WI38 (cell line): ENCODE results near the gene TYW5.

Experiments
- H3K4me3 ChIP-seq: 2 replicates; pipeline ENCODE4 v1.5.1; 2011; ENCODE audit warnings: low read depth, mild to moderate bottlenecking, control low read depth, low read length
- TF ChIP-seq, protein P1 (sequence below): IDR thresholded peaks from 2 replicates; pipeline ENCODE4 v1.5.1; 2012; ENCODE audit warnings: low read depth, mild to moderate bottlenecking, control low read depth, low read length

The TYW5 gene

GRCh38 chr2:199992296-199992695, 37.0 kb upstream of the TYW5 start:
- TF ChIP-seq, protein P1, sequence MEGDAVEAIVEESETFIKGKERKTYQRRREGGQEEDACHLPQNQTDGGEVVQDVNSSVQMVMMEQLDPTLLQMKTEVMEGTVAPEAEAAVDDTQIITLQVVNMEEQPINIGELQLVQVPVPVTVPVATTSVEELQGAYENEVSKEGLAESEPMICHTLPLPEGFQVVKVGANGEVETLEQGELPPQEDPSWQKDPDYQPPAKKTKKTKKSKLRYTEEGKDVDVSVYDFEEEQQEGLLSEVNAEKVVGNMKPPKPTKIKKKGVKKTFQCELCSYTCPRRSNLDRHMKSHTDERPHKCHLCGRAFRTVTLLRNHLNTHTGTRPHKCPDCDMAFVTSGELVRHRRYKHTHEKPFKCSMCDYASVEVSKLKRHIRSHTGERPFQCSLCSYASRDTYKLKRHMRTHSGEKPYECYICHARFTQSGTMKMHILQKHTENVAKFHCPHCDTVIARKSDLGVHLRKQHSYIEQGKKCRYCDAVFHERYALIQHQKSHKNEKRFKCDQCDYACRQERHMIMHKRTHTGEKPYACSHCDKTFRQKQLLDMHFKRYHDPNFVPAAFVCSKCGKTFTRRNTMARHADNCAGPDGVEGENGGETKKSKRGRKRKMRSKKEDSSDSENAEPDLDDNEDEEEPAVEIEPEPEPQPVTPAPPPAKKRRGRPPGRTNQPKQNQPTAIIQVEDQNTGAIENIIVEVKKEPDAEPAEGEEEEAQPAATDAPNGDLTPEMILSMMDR, result no peak
- no peak overlapping the region for H3K4me3 ChIP-seq

DNA sequence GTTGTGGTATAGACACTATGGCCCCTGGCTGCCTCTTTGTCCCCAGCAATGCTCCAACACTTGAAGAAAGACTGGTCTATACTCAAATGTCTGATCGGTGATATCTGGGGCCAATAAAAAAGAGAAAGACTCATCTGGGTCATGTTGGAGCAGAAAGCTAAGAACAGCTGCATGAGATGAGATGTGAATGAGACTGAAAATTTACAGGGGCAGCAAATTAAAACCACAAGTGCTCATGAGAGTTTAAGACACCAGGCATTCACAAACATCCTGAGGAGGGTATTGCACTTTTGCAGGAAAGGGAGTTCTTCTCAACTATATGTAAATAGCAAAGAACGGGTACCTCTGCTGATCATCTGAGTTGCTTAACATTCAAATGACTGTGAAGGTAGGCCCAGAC, 36.4 kb upstream of the TYW5 start:
- TF ChIP-seq, protein P1, result no peak

DNA sequence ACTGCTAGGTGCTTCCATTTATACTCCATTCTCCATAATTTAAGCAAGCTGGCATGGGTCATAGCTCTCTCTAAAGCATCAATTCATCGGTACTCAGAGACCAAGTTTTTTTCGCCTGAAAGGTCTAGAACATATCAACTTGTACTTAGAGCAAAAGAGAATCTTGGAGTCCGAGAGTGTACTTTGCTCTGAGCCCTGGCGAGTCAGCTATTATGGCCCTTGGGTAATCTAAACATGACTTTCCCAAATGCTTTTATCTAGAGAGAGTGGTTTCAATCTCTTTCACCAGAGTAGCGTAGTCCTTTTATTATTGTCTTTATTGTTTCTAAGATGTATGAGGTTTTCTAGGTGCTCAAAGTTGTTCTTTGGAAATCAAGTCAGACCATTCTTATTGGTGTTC, 34.5 kb upstream of the TYW5 start:
- no peak overlapping the region for H3K4me3 ChIP-seq
- TF ChIP-seq, protein P1, result no peak

More for the DNA sequence above, 36.4 kb upstream of the TYW5 start:
- H3K4me3 ChIP-seq, result no peak overlapping the region

DNA sequence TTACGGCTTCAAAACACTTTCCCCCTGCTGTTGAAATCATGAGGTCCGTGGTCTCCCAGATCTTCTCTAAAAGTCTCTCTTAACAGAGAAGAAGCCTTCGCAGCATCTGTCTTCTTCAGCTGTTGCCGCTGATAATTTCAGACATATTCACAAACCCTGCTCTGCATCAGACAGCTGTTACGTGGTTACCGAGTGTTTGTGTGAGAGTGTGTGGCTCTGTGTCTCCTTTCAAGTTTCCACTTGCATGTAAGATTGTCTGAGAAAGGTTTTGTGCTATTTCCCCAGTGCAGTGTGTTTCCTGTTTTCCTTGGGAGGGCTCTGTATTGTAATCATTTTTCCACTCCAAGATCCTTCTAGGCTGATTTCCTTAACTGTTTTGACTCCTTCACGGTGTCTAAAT, 32.9 kb upstream of the TYW5 start:
- H3K4me3 ChIP-seq, result no peak overlapping the region
- TF ChIP-seq, protein P1, result no peak

DNA sequence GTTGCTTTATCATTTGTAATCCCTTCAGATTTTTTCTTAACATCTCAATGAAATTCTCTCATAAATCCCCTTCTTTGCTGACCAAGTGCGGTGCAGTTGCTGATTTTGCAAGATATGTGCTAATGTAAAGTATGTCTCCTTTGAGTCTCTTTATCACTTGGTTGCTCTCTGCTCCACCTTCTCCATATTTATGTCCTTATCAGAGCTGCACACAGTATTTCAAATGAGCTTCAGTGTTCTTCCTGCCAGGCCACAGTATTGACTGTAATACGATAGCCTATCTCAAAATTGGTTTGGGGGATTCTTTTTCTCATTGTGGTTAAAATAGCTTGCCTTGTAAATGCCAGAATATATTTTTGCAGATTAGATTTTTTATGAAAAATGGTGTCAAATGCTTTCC, 32.3 kb upstream of the TYW5 start:
- TF ChIP-seq, protein P1, result no peak
- H3K4me3 ChIP-seq, result no peak overlapping the region

DNA sequence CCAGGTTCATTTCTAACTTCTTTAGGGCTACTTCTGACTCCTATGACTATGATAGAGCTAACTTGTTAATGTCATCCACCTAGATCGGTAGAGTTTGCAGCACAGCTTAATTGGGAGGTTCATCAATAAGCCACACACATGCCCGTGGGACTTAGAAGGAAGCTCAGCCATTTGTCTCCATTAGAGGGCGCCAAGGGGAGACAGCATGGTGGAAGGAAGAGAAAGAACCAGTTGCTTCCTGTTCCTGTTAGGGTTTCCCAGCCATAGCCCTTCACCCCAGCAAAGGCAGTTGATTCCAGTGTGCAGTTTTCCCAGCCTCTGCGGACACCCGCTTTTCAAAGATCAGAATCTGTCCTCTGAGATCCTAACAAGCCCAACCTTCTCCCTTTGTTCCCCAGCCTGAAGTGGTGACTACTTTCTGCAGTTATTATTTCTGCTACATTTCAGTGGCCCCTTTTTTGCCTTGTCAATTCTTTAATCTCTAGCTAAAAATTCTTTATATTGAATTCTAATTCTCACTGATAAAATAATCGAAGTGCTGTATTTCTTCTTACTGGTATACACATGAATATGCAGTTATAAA, 30.4 kb upstream of the TYW5 start:
- no peak overlapping the region for H3K4me3 ChIP-seq
- TF ChIP-seq, protein P1, result peak; percentile 84

DNA sequence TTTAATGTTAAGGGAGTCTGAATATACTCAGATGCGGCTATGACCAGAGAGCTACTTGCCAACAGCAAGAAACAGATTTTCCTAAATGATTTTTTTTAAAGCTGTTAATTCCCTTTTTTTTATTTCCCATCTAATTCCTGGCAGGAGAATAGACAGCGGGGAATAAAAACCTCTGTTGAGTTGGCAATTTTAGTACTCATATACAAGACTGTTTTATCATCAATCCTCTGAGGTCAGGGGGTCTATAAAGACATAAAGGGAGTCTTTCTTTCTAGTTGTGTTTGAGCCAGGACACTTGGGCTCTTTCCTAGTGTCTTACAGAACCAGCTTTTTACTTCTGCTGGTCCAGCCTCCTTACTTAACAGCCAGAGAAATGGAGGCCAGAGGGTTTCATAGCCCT, 29.5 kb upstream of the TYW5 start:
- TF ChIP-seq, protein P1, result no peak
- H3K4me3 ChIP-seq, result no peak overlapping the region
